B cell (primary cell): Measurements from ENCODE around the gene DNAJB6. TPM values are rescaled to one million over a fixed set of nuclear protein-coding genes. Genes with fewer than 3 reads are reported as not detected.

ENCODE experiments used
- ATAC-seq: fragments of 200-7000 bp; cut with Tn5 transposase; one replicate; pipeline ENCODE4 v1.10.0; 2021; ENCODE audit warnings: low read depth, mild to moderate bottlenecking, moderate number of reproducible peaks, moderate library complexity
- CTCF ChIA-PET: fragments of 350-600 bp; sonication (Branson Sonifier 250); formaldehyde crosslinking; loops from one replicate; lab custom pipeline; 2021; ENCODE audit warnings: antibody characterized with exemption, inconsistent platforms; lab: Charles Lee
- POLR2A ChIA-PET: fragments of 350-600 bp; sonication (Branson Sonifier 250); formaldehyde crosslinking; loops from one replicate; lab custom pipeline; 2021; ENCODE audit warnings: antibody characterized with exemption; lab: Charles Lee
- DNase-seq: peaks from one replicate; pipeline ENCODE4 v3.0.0; 2013
- H2AFZ ChIP-seq: 2 replicates; pipeline ENCODE4 v1.6.1; 2012; ENCODE audit warnings: mild to moderate bottlenecking, low read depth, low read length; ENCODE audit not compliant: insufficient read depth, poor library complexity, severe bottlenecking
- H3K27ac ChIP-seq, 2 donors: 1 replicate in 1 of 2; 2 replicates in 1 of 2; pipeline ENCODE4 v1.5.1; 2012 to 2013; ENCODE audit warnings: low read length in 2 of 2, mild to moderate bottlenecking in 2 of 2, moderate library complexity in 1 of 2
- H3K27me3 ChIP-seq, 4 experiments: fragments of 200-600 bp in 1 of 4; sonication (generic) in 1 of 4; replicated peaks in 1 of 4; 1 replicate in 2 of 4; 2 replicates in 2 of 4; pipeline versions ENCODE4 v1.6.1 to v1.7.0; 2013 to 2016; ENCODE audit warnings: low read length in 3 of 4, mild to moderate bottlenecking in 2 of 4, mixed read lengths in 1 of 4, moderate library complexity in 1 of 4; ENCODE audit not compliant: insufficient read depth in 4 of 4, control insufficient read depth in 3 of 4; ENCODE audit errors: control extremely low read depth in 1 of 4
- H3K36me3 ChIP-seq, 2 experiments: replicated peaks in 1 of 2; 1 replicate in 1 of 2; 2 replicates in 1 of 2; pipeline versions ENCODE4 v1.6.1 to v1.7.1; 2013; ENCODE audit warnings: low read length in 1 of 2; ENCODE audit not compliant: insufficient read depth in 2 of 2, control insufficient read depth in 1 of 2; ENCODE audit errors: control extremely low read depth in 1 of 2, extremely low read depth in 1 of 2
- H3K4me1 ChIP-seq, 2 donors: fragments of 200-600 bp in 1 of 2; sonication (generic) in 1 of 2; 1 replicate in 1 of 2; 2 replicates in 1 of 2; pipeline versions ENCODE4 v1.5.1 to v1.6.1; 2013 to 2017; ENCODE audit warnings: low read length in 2 of 2; ENCODE audit not compliant: control insufficient read depth in 2 of 2, insufficient read depth in 2 of 2
- H3K4me2 ChIP-seq: replicated peaks from 2 replicates; pipeline ENCODE3; 2012; ENCODE audit warnings: mild to moderate bottlenecking, low read depth, low read length; ENCODE audit not compliant: poor library complexity, severe bottlenecking
- H3K4me3 ChIP-seq, 5 experiments: fragments of 200-600 bp in 1 of 5; sonication (generic) in 1 of 5; 1 replicate in 3 of 5; 2 replicates in 2 of 5; pipeline versions ENCODE4 v1.5.1 to v1.7.0; 2011 to 2016; ENCODE audit warnings: low read length in 4 of 5, mild to moderate bottlenecking in 4 of 5, low read depth in 2 of 5, control low read depth in 1 of 5, moderate library complexity in 1 of 5; ENCODE audit not compliant: insufficient read depth in 1 of 5; ENCODE audit errors: control extremely low read depth in 1 of 5, extremely low read depth in 1 of 5
- H3K79me2 ChIP-seq: fragments of 200-600 bp; sonication (generic); one replicate; pipeline ENCODE4 v1.6.0; 2016; ENCODE audit warnings: low read length; ENCODE audit not compliant: control insufficient read depth, insufficient read depth
- H3K9ac ChIP-seq: fragments of 200-600 bp; sonication (generic); 2 replicates; pipeline ENCODE4 v1.6.1; 2017; ENCODE audit warnings: mild to moderate bottlenecking, low read length, moderate library complexity
- H3K9me3 ChIP-seq, 3 donors: one replicate each; pipeline versions ENCODE4 v1.6.1 to v1.7.1; 2013; ENCODE audit warnings: low read length in 2 of 3; ENCODE audit not compliant: control insufficient read depth in 2 of 3, insufficient read depth in 1 of 3; ENCODE audit errors: control extremely low read depth in 1 of 3
- H4K20me1 ChIP-seq: 2 replicates; pipeline ENCODE4 v1.6.0; 2012; ENCODE audit warnings: mild to moderate bottlenecking, low read length; ENCODE audit not compliant: insufficient read depth, control insufficient read depth, poor library complexity, severe bottlenecking
- H3K27ac Mint-ChIP-seq: one replicate; pipeline ENCODE4 v1.8.0; 2021; ENCODE audit warnings: mixed read lengths
- H3K27me3 Mint-ChIP-seq: one replicate; pipeline ENCODE4 v1.8.0; 2021; ENCODE audit warnings: mixed read lengths
- H3K4me1 Mint-ChIP-seq: one replicate; pipeline ENCODE4 v1.8.0; 2021; ENCODE audit warnings: mixed read lengths
- H3K4me3 Mint-ChIP-seq: one replicate; pipeline ENCODE4 v1.8.0; 2021; ENCODE audit warnings: mixed read lengths
- H3K9me3 Mint-ChIP-seq: one replicate; pipeline ENCODE4 v1.8.0; 2022; ENCODE audit warnings: mixed read lengths; ENCODE audit not compliant: insufficient read depth
- CTCF ChIP-seq: fragments of 200-600 bp; IDR thresholded peaks from one replicate; pipeline ENCODE4 v1.8.0; 2022; ENCODE audit warnings: antibody characterized with exemption, mild to moderate bottlenecking
- EZH2 ChIP-seq: IDR thresholded peaks from 2 replicates; pipeline ENCODE4 v1.6.1; 2012; ENCODE audit warnings: borderline replicate concordance, low read depth, mild to moderate bottlenecking, moderate library complexity, low read length; ENCODE audit not compliant: insufficient read depth, poor library complexity, severe bottlenecking
- WGBS: methylation state at CpG from one replicate; pipeline ENCODE4 v1.1.5; 2013; ENCODE audit warnings: missing lambda C conversion rate; ENCODE audit not compliant: insufficient coverage; 5-methylcytosine and 5-hydroxymethylcytosine counted together
- intact Hi-C: fragments of 100-400 bp; cut with micrococcal nuclease; formaldehyde crosslinking; loops from one replicate; pipeline ENCODE4 v1.10.0; 2022
- polyA plus RNA-seq: library from polyadenylated mRNA; depleted of rRNA; stranded (reverse); fragments of >200 nt; gene quantifications from 2 replicates; pipeline ENCODE4 v1.2.3, GENCODE V29; 2012
- total RNA-seq, 2 donors: library from RNA; stranded (reverse); fragments of 120-200 nt in 1 of 2; gene quantifications; 1 replicate in 1 of 2; 2 replicates in 1 of 2; pipeline versions ENCODE4 v1.2.3 to v1.2.4, GENCODE V29; 2013 to 2022

Gene DNAJB6
- total and polyA plus RNA-seq, 2 donors (not counting 1 experiment from before 2014, with no cell fraction given), result 22.4 to 116 TPM

- H3K4me1 Mint-ChIP-seq, result peaks cover 18% of the 10 kb centered on the region
- no peak overlapping the region for H2AFZ ChIP-seq
- no peak overlapping the region for H3K4me3 Mint-ChIP-seq
- H3K36me3 ChIP-seq, result peaks cover 10 to 53% of the 10 kb centered on the region in 2 experiments
- intact Hi-C loops, result no loop called here
- no peak overlapping the region for H3K4me2 ChIP-seq
- no peak overlapping the region for H3K4me3 ChIP-seq
- POLR2A ChIA-PET, result no interaction called here
- H3K9me3 ChIP-seq, result no peaks in the 10 kb centered on the region
- no peak for ATAC-seq
- CTCF ChIA-PET, result interaction anchor here (0.6 kb wide), 1 partner anchor 72 kb away, joined by 3 read pairs; no protein-coding TSS in a partner anchor
- 94% methylated on average over 6 of the region's 7 CpGs for WGBS
- no peaks in the 10 kb centered on the region for H3K9me3 Mint-ChIP-seq
- TF ChIP-seq CTCF, result no peak
- no peaks in the 10 kb centered on the region for H3K27me3 Mint-ChIP-seq
- H3K4me1 ChIP-seq, result no peaks in the 10 kb centered on the region
- no peak overlapping the region for H3K9ac ChIP-seq
- peaks cover 52% of the 10 kb centered on the region for H3K79me2 ChIP-seq
- peaks cover 78% of the 10 kb centered on the region for H4K20me1 ChIP-seq
- H3K27ac ChIP-seq, result no peak overlapping the region
- H3K27ac Mint-ChIP-seq, result no peak overlapping the region
- H3K27me3 ChIP-seq, result no peaks in the 10 kb centered on the region
- DNase-seq, result no peak
These were observed 43.6 kb downstream of the DNAJB6 start for GRCh38 chr7:157380416-157380815.

GRCh38 chr7:157383868-157384267, 47.1 kb downstream of the DNAJB6 start:
- Histone ChIP-seq H3K79me2 (peaks cover 19% of the 10 kb centered on the region), H3K27me3 (no peaks in the 10 kb centered on the region), H4K20me1 (peaks cover 45% of the 10 kb centered on the region), H3K9me3 (no peaks in the 10 kb centered on the region), H3K36me3 (peaks cover 6 to 53% of the 10 kb centered on the region in 2 experiments), H3K27ac (no peak overlapping the region), H3K4me2 (no peak overlapping the region), H3K9ac (no peak overlapping the region), H2AFZ (no peak overlapping the region), H3K4me1 (peaks cover 4 to 6% of the 10 kb centered on the region in 2 donors), H3K4me3 (no peak overlapping the region)
- Mint-ChIP-seq H3K27me3 (no peaks in the 10 kb centered on the region), H3K4me1 (peaks cover 12% of the 10 kb centered on the region), H3K4me3 (no peak overlapping the region), H3K9me3 (no peaks in the 10 kb centered on the region), H3K27ac (no peak overlapping the region)
- intact Hi-C loops, result no loop called here
- no peak for TF ChIP-seq CTCF
- no peak for TF ChIP-seq EZH2
- ATAC-seq (no peak), DNase-seq (no peak)
- ChIA-PET POLR2A (no interaction called here), CTCF (no interaction called here)
- WGBS, result no CpG with 5 or more reads among the region's 5 CpGs
